Fibroblast of lung (primary cell): ENCODE data around the gene ARAP3. TPM values are rescaled to one million over a fixed set of nuclear protein-coding genes. Genes with fewer than 3 reads are reported as not detected.

Source experiments
- DNase-seq, 2 donors: peaks; one replicate each; pipeline versions ENCODE4 v3.0.0 to v3.0.0-alpha.2; 2010; ENCODE audit warnings: low read depth in 2 of 2
- H2AFZ ChIP-seq: 2 replicates; pipeline ENCODE4 v1.5.1; 2012; ENCODE audit warnings: low read length, control low read depth, inconsistent platforms
- H3K27ac ChIP-seq: 2 replicates; pipeline ENCODE4 v1.5.1; 2011; ENCODE audit warnings: low read length, control low read depth; ENCODE audit not compliant: insufficient read depth
- H3K27me3 ChIP-seq: 2 replicates; pipeline ENCODE4 v1.5.1; 2011; ENCODE audit warnings: mild to moderate bottlenecking, low read length; ENCODE audit not compliant: control insufficient read depth, insufficient read depth
- H3K36me3 ChIP-seq: 2 replicates; pipeline ENCODE4 v1.5.1; 2011; ENCODE audit warnings: low read length; ENCODE audit not compliant: control insufficient read depth, insufficient read depth
- H3K4me1 ChIP-seq: 2 replicates; pipeline ENCODE4 v1.5.1; 2011; ENCODE audit warnings: low read length; ENCODE audit not compliant: control insufficient read depth, insufficient read depth; ENCODE audit errors: extremely low read depth
- H3K4me2 ChIP-seq: 2 replicates; pipeline ENCODE4 v1.5.1; 2011; ENCODE audit warnings: low read length, control low read depth; ENCODE audit not compliant: insufficient read depth; ENCODE audit errors: extremely low read depth
- H3K4me3 ChIP-seq, 4 experiments: fragments of 200-600 bp in 1 of 4; sonication (generic) in 1 of 4; replicated peaks in 1 of 4; 2 replicates each; pipeline ENCODE4 v1.5.1; 2011 to 2016; ENCODE audit warnings: low read length in 4 of 4, low read depth in 3 of 4, mild to moderate bottlenecking in 3 of 4, control low read depth in 2 of 4, inconsistent platforms in 1 of 4, mixed read lengths in 1 of 4; ENCODE audit not compliant: insufficient read depth in 1 of 4; ENCODE audit errors: control extremely low read depth in 1 of 4
- H3K79me2 ChIP-seq: 2 replicates; pipeline ENCODE4 v1.5.1; 2012; ENCODE audit warnings: mild to moderate bottlenecking, low read length, inconsistent platforms; ENCODE audit not compliant: control insufficient read depth, insufficient read depth
- H3K9ac ChIP-seq: 2 replicates; pipeline ENCODE4 v1.5.1; 2011; ENCODE audit warnings: mild to moderate bottlenecking, low read length, control low read depth; ENCODE audit not compliant: insufficient read depth
- H3K9me3 ChIP-seq: 2 replicates; pipeline ENCODE4 v1.5.1; 2012; ENCODE audit warnings: low read depth, low read length; ENCODE audit not compliant: control insufficient read depth, insufficient read depth
- H4K20me1 ChIP-seq: 2 replicates; pipeline ENCODE4 v1.5.1; 2011; ENCODE audit warnings: low read length; ENCODE audit not compliant: control insufficient read depth, insufficient read depth; ENCODE audit errors: extremely low read depth
- EZH2 ChIP-seq: IDR thresholded peaks from 2 replicates; pipeline ENCODE4 v1.5.1; 2012; ENCODE audit warnings: low read length, control low read depth, mild to moderate bottlenecking; ENCODE audit errors: missing control alignments
- polyA plus RNA-seq, 2 donors: library from polyadenylated mRNA; depleted of rRNA in 1 of 2; stranded (reverse) in 1 of 2; unstranded in 1 of 2; fragments of >200 nt; gene quantifications; 2 replicates each; pipeline ENCODE4 v1.2.1, GENCODE V29; 2011 to 2012; ENCODE audit warnings: missing spikeins in 1 of 2
- total RNA-seq: library from RNA; depleted of rRNA; stranded (reverse); fragments of >200 nt; gene quantifications from 2 replicates; pipeline ENCODE4 v1.2.1, GENCODE V29; 2014
- TF ChIP-seq, protein P1 (sequence below), 2 donors: IDR thresholded peaks in 1 of 2; conservative IDR thresholded peaks in 1 of 2; 1 replicate in 1 of 2; 2 replicates in 1 of 2; pipeline ENCODE4 v1.5.1; 2011 to 2012; ENCODE audit warnings: low read length in 2 of 2, control low read depth in 1 of 2, inconsistent platforms in 1 of 2, low read depth in 1 of 2, mild to moderate bottlenecking in 1 of 2

The ARAP3 gene
- total and polyA plus RNA-seq, 2 donors (not counting 1 experiment from before 2014, with no cell fraction given), result 2.9 to 3.8 TPM

DNA sequence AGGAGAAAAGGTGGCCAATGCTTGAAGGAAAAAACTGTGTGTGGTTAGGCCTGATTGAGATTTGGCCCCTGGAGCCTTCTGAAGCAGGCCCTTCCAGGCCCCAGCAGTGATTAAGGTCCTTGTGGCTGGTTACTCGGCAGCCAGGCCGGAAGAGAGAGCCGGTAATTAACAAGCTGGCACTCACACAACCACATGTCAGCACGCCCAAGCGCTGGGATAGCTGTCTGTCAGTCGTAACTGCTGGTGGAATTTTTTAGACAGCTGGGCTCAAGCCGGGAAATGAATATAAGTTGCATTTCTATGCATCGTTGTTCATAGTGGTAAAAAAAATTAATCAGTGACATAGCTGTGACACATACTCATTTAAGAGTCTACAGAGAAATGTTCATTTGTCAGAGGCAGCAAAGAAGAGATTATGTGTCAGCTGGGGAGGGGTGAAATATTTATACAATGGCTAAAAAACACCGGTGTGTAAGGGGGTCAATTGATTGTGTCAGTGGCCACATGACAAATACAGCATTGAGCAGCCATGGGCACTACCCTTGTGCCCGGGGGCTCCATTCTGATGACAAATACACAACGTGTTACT is 13.7 kb upstream of the ARAP3 start:
- H3K27me3 ChIP-seq, result peaks cover 43% of the 10 kb centered on the region

DNA sequence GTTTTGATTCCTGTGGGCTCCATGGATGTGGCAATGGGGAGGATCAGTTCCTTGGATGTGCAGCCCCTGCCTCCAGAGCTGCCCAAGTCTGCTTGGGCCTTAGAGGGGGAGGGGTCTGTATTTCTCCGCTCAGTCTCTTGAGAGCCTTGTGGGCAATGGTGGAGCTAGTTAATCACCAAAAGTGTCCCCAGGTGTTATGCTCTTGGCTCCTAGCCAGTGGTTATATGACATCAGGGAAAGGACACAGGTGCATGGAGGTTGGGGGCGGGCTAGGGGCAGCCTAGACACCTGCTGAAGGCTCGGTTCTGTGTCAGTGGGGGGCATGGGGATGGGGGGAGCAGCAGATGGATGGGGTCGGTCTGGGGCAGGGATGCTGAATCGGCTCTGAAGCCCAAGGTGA is 12.4 kb upstream of the ARAP3 start:
- H3K36me3 ChIP-seq, result no peaks in the 10 kb centered on the region
- no peak overlapping the region for H3K4me2 ChIP-seq
- H3K79me2 ChIP-seq, result no peaks in the 10 kb centered on the region
- no peaks in the 10 kb centered on the region for H3K4me1 ChIP-seq
- DNase-seq, result no peak
- H4K20me1 ChIP-seq, result no peaks in the 10 kb centered on the region
- H3K9ac ChIP-seq, result no peak overlapping the region
- peaks cover 43% of the 10 kb centered on the region for H3K27me3 ChIP-seq
- H3K4me3 ChIP-seq, result no peak overlapping the region
- H3K9me3 ChIP-seq, result no peaks in the 10 kb centered on the region
- TF ChIP-seq, protein P1, sequence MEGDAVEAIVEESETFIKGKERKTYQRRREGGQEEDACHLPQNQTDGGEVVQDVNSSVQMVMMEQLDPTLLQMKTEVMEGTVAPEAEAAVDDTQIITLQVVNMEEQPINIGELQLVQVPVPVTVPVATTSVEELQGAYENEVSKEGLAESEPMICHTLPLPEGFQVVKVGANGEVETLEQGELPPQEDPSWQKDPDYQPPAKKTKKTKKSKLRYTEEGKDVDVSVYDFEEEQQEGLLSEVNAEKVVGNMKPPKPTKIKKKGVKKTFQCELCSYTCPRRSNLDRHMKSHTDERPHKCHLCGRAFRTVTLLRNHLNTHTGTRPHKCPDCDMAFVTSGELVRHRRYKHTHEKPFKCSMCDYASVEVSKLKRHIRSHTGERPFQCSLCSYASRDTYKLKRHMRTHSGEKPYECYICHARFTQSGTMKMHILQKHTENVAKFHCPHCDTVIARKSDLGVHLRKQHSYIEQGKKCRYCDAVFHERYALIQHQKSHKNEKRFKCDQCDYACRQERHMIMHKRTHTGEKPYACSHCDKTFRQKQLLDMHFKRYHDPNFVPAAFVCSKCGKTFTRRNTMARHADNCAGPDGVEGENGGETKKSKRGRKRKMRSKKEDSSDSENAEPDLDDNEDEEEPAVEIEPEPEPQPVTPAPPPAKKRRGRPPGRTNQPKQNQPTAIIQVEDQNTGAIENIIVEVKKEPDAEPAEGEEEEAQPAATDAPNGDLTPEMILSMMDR (conservative IDR thresholded peaks at IDR 0.05 in 1 of 2, IDR thresholded peaks at IDR 0.05 in 1 of 2; ENCODE audit: low read depth in 1 of 2, low read length in 2 of 2), result no peak
- TF ChIP-seq EZH2, result no peak
- no peak overlapping the region for H2AFZ ChIP-seq
- H3K27ac ChIP-seq, result no peak overlapping the region

More for the DNA sequence above, 13.7 kb upstream of the ARAP3 start:
- Histone ChIP-seq H4K20me1 (no peaks in the 10 kb centered on the region), H3K4me1 (no peaks in the 10 kb centered on the region), H3K4me3 (no peak overlapping the region), H3K79me2 (no peaks in the 10 kb centered on the region), H2AFZ (no peak overlapping the region), H3K27ac (no peak overlapping the region), H3K36me3 (no peaks in the 10 kb centered on the region), H3K9ac (no peak overlapping the region), H3K4me2 (no peak overlapping the region), H3K9me3 (no peaks in the 10 kb centered on the region)
- no peak for TF ChIP-seq EZH2
- TF ChIP-seq, protein P1 (conservative IDR thresholded peaks at IDR 0.05 in 1 of 2, IDR thresholded peaks at IDR 0.05 in 1 of 2; ENCODE audit: low read depth in 1 of 2, low read length in 2 of 2), result no peak
- peak in 1 of 2 donors; percentile 49 for DNase-seq

DNA sequence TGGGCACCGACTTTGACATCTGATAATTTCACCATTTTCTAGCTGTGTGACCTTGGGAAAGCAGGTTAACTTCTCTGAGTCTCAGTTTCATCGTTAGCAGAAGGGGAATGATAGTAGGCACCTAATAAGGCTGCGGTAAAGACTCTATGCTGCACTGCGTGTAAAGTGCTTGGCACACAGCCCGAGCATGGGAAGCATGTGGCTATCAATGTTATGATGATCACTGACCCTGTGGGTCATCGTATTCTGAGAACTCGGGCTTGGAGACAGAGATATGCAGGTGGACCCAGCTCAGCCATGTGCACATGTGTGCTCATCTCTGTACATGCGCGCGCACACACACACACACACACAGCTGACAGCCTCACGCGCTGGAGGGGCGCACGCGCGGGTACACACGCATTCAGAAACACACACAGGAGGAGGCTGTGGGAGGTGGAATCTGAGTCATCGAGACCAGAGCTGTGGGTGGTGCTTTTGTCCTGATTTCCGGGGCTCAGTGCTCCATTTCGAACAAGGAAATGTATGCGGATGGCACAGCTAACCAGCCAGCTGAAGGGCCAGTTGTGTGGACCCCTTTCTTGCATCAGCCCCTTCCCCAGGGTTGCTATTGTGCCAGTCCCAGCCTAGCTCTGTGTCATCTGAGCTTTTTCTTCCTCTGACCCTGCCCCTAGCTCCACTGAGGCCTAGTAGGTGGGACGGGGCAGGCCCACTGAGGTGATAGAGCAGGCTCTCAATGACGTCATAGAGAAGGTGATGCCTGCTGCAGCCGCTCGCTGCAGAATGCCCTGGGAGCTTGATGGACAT is 11.1 kb upstream of the ARAP3 start:
- Histone ChIP-seq H3K9ac (no peak overlapping the region), H3K27me3 (peaks cover 45% of the 10 kb centered on the region), H3K36me3 (no peaks in the 10 kb centered on the region), H3K4me2 (no peak overlapping the region), H3K4me3 (no peak overlapping the region), H4K20me1 (no peaks in the 10 kb centered on the region), H3K9me3 (no peaks in the 10 kb centered on the region), H3K79me2 (no peaks in the 10 kb centered on the region), H2AFZ (no peak overlapping the region), H3K27ac (no peak overlapping the region), H3K4me1 (no peaks in the 10 kb centered on the region)
- no peak for TF ChIP-seq EZH2
- TF ChIP-seq, protein P1 (conservative IDR thresholded peaks at IDR 0.05 in 1 of 2, IDR thresholded peaks at IDR 0.05 in 1 of 2; ENCODE audit: low read depth in 1 of 2, low read length in 2 of 2), result no peak
- DNase-seq, result peak; percentile 11 to 69
